Activated naive CD4-positive, alpha-beta T cell treated with anti-CD3 and anti-CD28 coated beads for 36 hours (primary cell): ENCODE data around the gene SRRD. TPM values are rescaled to one million over a fixed set of nuclear protein-coding genes. Genes with fewer than 3 reads are reported as not detected.

Experiments used
- CTCF ChIA-PET: fragments of 350-600 bp; sonication (Branson Sonifier 250); formaldehyde crosslinking; loops from one replicate; lab custom pipeline; 2021; ENCODE audit warnings: antibody characterized with exemption; lab: Charles Lee
- DNase-seq: peaks from one replicate; pipeline ENCODE4 v3.0.0-alpha.2; 2020
- H3K27ac Mint-ChIP-seq: one replicate; pipeline ENCODE4 v1.8.0; 2021; ENCODE audit warnings: mild to moderate bottlenecking, mixed read lengths
- H3K27me3 Mint-ChIP-seq: one replicate; pipeline ENCODE4 v1.8.0; 2021; ENCODE audit warnings: low read depth, mixed read lengths
- H3K36me3 Mint-ChIP-seq: one replicate; pipeline ENCODE4 v1.8.0; 2021; ENCODE audit warnings: low read depth, mixed read lengths
- H3K4me1 Mint-ChIP-seq: one replicate; pipeline ENCODE4 v1.8.0; 2021; ENCODE audit warnings: low read depth, mixed read lengths
- H3K4me3 Mint-ChIP-seq: one replicate; pipeline ENCODE4 v1.8.0; 2021; ENCODE audit warnings: mild to moderate bottlenecking, moderate library complexity, mixed read lengths
- H3K9me3 Mint-ChIP-seq: one replicate; pipeline ENCODE4 v1.8.0; 2021; ENCODE audit warnings: mixed read lengths
- intact Hi-C: fragments of 100-400 bp; cut with micrococcal nuclease; formaldehyde crosslinking; loops from one replicate; pipeline ENCODE4 v1.15.1; 2023
- total RNA-seq, 2 experiments: library from RNA; stranded (reverse); gene quantifications; one replicate each; pipeline ENCODE4 v1.2.3, GENCODE V29; 2021

The SRRD gene
- total RNA-seq, 2 experiments from 2014 or later: 20.8 to 21.6 TPM

DNA sequence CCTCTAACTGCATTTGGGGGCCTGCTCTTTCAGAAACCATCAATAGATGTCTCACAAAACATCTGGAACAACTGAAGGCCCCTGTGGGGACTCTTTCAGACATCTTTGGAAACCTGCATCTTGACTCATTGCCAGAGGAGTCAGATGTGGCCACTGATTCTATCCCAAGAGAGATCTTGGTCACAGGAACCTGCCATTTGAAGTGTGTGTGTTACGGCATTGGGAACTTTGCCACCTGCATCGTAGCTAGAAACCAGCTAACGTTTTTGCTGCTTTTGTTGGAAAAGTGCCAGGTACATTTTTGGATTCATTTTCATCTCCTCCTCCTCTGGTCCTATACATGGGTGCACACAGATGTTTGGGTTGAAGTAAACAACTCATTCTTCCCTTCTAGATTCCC lies 4.3 kb downstream of the SRRD start:
- Mint-ChIP-seq H3K27ac (peak overlapping the region; percentile 43), H3K4me3 (no peak overlapping the region)

DNA sequence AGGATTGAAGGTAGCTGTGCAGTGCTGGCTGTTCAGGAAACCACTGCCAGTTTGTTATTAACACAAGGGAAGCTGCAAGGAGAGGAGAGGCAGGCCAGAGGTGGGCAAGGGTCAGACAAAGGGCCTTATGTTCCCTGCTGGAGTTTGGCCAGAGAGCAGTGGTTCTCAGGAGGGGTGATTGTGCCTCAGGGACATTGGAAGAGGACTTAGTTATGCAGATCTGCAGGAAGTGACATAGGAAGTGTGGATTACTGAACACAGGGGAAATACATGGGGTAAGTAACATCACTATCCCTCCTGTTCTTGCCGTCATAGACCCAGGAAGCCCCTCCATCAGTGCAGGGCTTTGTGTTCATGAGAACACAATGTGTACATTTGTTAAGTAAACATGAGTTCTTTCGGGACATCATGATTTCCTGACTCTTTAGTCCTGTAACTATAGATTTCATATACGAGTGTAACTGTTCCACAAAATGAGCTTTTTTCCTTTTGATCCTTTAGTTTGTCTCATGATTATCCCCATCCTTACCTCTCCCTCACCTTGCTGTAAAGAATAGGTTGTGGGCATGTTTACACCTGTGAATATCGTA lies 5.9 kb downstream of the SRRD start:
- intact Hi-C loops: no loop called here
- H3K36me3 Mint-ChIP-seq: peaks cover 26% of the 10 kb centered on the region
- H3K27me3 Mint-ChIP-seq: no peaks in the 10 kb centered on the region

More for the DNA sequence above, 4.3 kb downstream of the SRRD start:
- Mint-ChIP-seq H3K4me1 (peaks cover 19% of the 10 kb centered on the region), H3K36me3 (peaks cover 15% of the 10 kb centered on the region), H3K9me3 (no peaks in the 10 kb centered on the region), H3K27me3 (no peaks in the 10 kb centered on the region)
- intact Hi-C loops: no loop called here
- CTCF ChIA-PET: no interaction called here
- DNase-seq: no peak

GRCh38 chr22:26492220-26492619 lies 8.5 kb downstream of the SRRD start:
- intact Hi-C loops: no loop called here

More for the DNA sequence above, 5.9 kb downstream of the SRRD start:
- H3K4me1 Mint-ChIP-seq: peaks cover 18% of the 10 kb centered on the region
- DNase-seq: no peak
- H3K27ac Mint-ChIP-seq: peak overlapping the region; percentile 9
- no peak overlapping the region for H3K4me3 Mint-ChIP-seq
- H3K9me3 Mint-ChIP-seq: no peaks in the 10 kb centered on the region
- CTCF ChIA-PET: no interaction called here

DNA sequence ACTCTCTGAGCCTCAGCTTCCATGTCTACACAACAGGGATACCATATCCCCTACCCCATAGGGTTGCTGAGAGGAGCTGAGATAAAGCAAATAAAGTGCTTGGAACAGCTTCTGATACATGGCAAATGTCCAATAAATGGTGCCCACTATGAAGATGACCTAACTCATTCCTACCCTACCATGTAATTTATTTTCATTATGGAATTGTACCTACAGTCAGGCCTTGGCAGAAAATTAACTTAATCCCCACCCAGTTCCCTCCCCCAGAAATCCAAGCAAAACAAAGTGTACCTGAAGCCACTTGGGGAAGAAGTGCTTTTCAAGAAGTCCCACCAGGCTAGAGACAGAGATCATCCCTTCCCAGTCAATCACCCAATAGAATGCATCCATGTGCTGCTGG lies 10.8 kb downstream of the SRRD start:
- H3K9me3 Mint-ChIP-seq: no peaks in the 10 kb centered on the region
- CTCF ChIA-PET: interaction anchor here (1.0 kb wide), 1 partner anchor 184 kb away, joined by 4 read pairs; no protein-coding TSS in a partner anchor
- no peak overlapping the region for H3K4me3 Mint-ChIP-seq
- no peak for DNase-seq
- intact Hi-C loops: no loop called here
- H3K36me3 Mint-ChIP-seq: peaks cover 33% of the 10 kb centered on the region
- H3K27ac Mint-ChIP-seq: peak overlapping the region; percentile 72
- H3K27me3 Mint-ChIP-seq: no peaks in the 10 kb centered on the region
- H3K4me1 Mint-ChIP-seq: peaks cover 3% of the 10 kb centered on the region

More at GRCh38 chr22:26492220-26492619, 8.5 kb downstream of the SRRD start:
- peaks cover 34% of the 10 kb centered on the region for H3K36me3 Mint-ChIP-seq
- CTCF ChIA-PET: interaction anchor here (0.7 to 1.2 kb wide), 2 partner anchors 11 to 31 kb away, joined by 3 read pairs; no protein-coding TSS in a partner anchor
- no peak overlapping the region for H3K27ac Mint-ChIP-seq
- H3K4me3 Mint-ChIP-seq: no peak overlapping the region
- no peaks in the 10 kb centered on the region for H3K27me3 Mint-ChIP-seq
- H3K9me3 Mint-ChIP-seq: no peaks in the 10 kb centered on the region
- no peak for DNase-seq
- H3K4me1 Mint-ChIP-seq: peaks cover 3% of the 10 kb centered on the region

- Mint-ChIP-seq H3K4me1 (peaks cover 3% of the 10 kb centered on the region), H3K27me3 (no peaks in the 10 kb centered on the region), H3K27ac (no peak overlapping the region)
Measured at GRCh38 chr22:26496456-26496855, 12.8 kb downstream of the SRRD start.

GRCh38 chr22:26499188-26499703 lies 15.6 kb downstream of the SRRD start:
- CTCF ChIA-PET: no interaction called here
- intact Hi-C loops: no loop called here
- H3K27me3 Mint-ChIP-seq: no peaks in the 10 kb centered on the region
- DNase-seq: no peak
- H3K36me3 Mint-ChIP-seq: peaks cover 42% of the 10 kb centered on the region
- peaks cover 15% of the 10 kb centered on the region for H3K4me1 Mint-ChIP-seq
- H3K4me3 Mint-ChIP-seq: no peak overlapping the region
- no peaks in the 10 kb centered on the region for H3K9me3 Mint-ChIP-seq
- no peak overlapping the region for H3K27ac Mint-ChIP-seq

More at GRCh38 chr22:26496456-26496855, 12.8 kb downstream of the SRRD start:
- no peak for DNase-seq
- no peaks in the 10 kb centered on the region for H3K9me3 Mint-ChIP-seq
- H3K4me3 Mint-ChIP-seq: no peak overlapping the region
- peaks cover 35% of the 10 kb centered on the region for H3K36me3 Mint-ChIP-seq
- CTCF ChIA-PET: no interaction called here
- intact Hi-C loops: no loop called here

GRCh38 chr22:26501996-26502395 lies 18.3 kb downstream of the SRRD start:
- Mint-ChIP-seq H3K27ac (no peak overlapping the region), H3K27me3 (no peaks in the 10 kb centered on the region), H3K36me3 (peaks cover 47% of the 10 kb centered on the region), H3K4me3 (no peak overlapping the region), H3K9me3 (no peaks in the 10 kb centered on the region), H3K4me1 (peaks cover 17% of the 10 kb centered on the region)
- intact Hi-C loops: no loop called here
- CTCF ChIA-PET: interaction anchor here (0.9 to 3.7 kb wide), 5 partner anchors 23 to 163 kb away, joined by 3 to 24 read pairs (median 4); no protein-coding TSS in a partner anchor
- no peak for DNase-seq

- Mint-ChIP-seq H3K27ac (peak overlapping the region; percentile 87), H3K36me3 (peaks cover 46% of the 10 kb centered on the region), H3K9me3 (no peaks in the 10 kb centered on the region), H3K27me3 (no peaks in the 10 kb centered on the region), H3K4me1 (peaks cover 17% of the 10 kb centered on the region), H3K4me3 (no peak overlapping the region)
- intact Hi-C loops: loop anchor here (1.0 kb wide), 1 partner anchor 162 kb away; no protein-coding TSS in a partner anchor
- peak; percentile 72 for DNase-seq
- CTCF ChIA-PET: interaction anchor here (0.8 to 3.7 kb wide), 11 partner anchors 10 to 170 kb away, joined by 3 to 24 read pairs (median 4); partner anchors contain the start of genes SRRD and TFIP11
Measured at GRCh38 chr22:26502688-26503561, 19.2 kb downstream of the SRRD start.

DNA sequence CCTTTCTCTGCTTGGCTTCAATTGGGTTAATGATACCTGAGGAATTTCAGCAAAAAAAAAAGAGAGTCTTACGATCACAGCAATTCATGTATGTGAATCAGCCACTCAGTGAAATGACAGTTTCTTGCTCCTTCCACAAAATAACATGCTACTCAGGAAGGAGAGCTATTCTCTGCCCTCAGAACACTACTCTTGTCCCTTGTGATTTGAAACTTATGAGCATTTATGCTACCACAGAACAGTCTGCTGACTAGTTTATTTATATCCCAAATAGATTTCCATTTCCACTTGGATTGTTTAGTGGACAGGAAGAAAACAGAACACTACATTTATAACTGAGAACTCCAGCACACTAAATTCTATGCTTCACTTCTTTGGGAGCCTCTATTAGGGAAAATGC lies 20.1 kb downstream of the SRRD start:
- intact Hi-C loops: loop anchor here (1.0 kb wide), 1 partner anchor 162 kb away; no protein-coding TSS in a partner anchor
- DNase-seq: no peak
- Mint-ChIP-seq H3K27ac (peak overlapping the region; percentile 87), H3K36me3 (peaks cover 44% of the 10 kb centered on the region), H3K4me1 (peaks cover 17% of the 10 kb centered on the region), H3K27me3 (no peaks in the 10 kb centered on the region), H3K9me3 (no peaks in the 10 kb centered on the region), H3K4me3 (no peak overlapping the region)
- CTCF ChIA-PET: interaction anchor here (0.7 to 3.7 kb wide), 7 partner anchors 9 to 170 kb away, joined by 3 to 24 read pairs (median 5); partner anchors contain the start of genes SRRD and TFIP11

DNA sequence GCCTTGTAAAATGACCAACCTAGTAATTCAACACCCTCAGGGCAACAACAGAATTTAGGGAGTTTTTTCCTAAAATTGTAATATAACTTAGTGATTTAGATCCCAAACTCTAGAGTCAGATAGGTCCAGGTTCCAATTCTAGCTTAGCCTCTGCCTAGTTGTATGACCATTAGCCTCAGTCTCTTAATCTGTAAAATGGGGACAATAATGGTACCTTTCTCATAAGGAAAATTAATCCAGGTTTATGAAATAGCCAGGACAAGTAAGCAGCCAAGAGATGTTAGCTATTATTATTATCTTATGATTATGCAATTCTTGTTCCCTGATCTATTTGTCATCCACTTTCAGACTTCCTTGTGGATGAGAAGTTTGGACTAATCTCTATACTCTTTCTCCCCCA lies 24.5 kb downstream of the SRRD start:
- DNase-seq: no peak
- Mint-ChIP-seq H3K27ac (no peak overlapping the region), H3K36me3 (peaks cover 35% of the 10 kb centered on the region), H3K27me3 (no peaks in the 10 kb centered on the region), H3K4me1 (peaks cover 41% of the 10 kb centered on the region), H3K9me3 (no peaks in the 10 kb centered on the region), H3K4me3 (no peak overlapping the region)
- CTCF ChIA-PET: no interaction called here
- intact Hi-C loops: no loop called here

DNA sequence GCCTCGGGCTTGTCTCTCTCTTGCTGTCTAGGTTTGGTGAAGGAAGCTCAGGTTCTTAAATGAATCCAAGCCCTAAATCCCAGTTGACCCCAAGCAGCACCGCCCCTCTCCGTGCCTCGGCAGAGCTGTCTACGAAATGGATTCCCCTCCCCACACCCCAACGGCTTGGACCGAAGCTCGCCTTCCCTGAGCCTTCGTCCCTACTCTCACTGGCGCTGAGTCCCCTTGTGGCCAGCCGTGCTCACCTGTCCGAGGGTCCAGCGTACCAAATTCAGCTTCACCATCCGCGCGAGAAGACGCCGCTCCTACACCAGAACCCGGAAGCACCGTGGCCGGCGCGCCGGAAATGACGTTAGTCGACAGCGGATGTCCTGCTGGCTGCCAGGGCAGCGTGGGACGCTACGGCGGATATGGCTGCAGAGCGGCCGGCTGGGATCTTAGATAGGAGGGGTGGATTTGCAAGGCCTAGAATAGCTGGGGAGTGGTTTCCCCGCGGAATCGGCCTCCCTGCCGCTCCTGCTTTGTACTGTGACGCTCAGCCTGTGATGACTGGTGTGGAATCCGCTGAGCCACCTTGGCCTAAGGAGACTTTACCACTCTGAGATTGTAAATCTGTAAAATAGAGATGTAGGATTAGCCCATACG lies 28.6 kb downstream of the SRRD start, which contains the start of gene TFIP11:
Gene TFIP11 (minus strand): TSS at position 325 of the 645 bp plus-strand sequence. CDS start 2,201 bp downstream, outside the sequence.
- peak; percentile 95 for DNase-seq
- H3K36me3 Mint-ChIP-seq: peaks cover 9% of the 10 kb centered on the region
- peaks cover 44% of the 10 kb centered on the region for H3K4me1 Mint-ChIP-seq
- intact Hi-C loops: loop anchor here (1.0 to 5.0 kb wide), 3 partner anchors 28 to 160 kb away; no protein-coding TSS in a partner anchor
- no peaks in the 10 kb centered on the region for H3K9me3 Mint-ChIP-seq
- CTCF ChIA-PET: interaction anchor here (0.5 to 1.9 kb wide), 5 partner anchors 9 to 1201 kb away, joined by 3 to 6 read pairs (median 3); no protein-coding TSS in a partner anchor
- peak within 1 kb of the TSS; percentile 80 for H3K27ac Mint-ChIP-seq
- H3K27me3 Mint-ChIP-seq: no peaks in the 10 kb centered on the region
- H3K4me3 Mint-ChIP-seq: peak within 1 kb of the TSS; percentile 93
